ENCODE data around the gene IRAK3.

DNA sequence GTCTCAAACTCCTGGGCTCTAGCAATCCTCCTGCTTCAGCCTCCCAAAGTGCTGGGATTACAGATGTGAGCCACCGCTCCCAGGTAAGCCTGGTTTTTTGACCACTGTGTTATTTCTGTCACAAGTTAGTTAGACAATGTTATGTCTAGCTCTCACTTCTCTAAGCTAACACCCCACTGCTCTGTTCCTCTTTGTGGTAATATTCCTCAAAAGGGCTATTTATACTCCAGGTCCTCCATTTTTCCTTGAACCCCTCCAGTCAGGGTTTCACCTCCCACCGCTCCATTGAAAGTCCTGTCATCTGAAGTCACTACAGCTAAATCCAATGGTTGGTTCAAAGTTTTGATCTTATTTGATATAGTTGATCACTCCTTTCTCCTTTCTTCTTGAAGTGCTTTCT, 5.1 kb downstream of the IRAK3 start:
- TF ChIP-seq, protein P1, sequence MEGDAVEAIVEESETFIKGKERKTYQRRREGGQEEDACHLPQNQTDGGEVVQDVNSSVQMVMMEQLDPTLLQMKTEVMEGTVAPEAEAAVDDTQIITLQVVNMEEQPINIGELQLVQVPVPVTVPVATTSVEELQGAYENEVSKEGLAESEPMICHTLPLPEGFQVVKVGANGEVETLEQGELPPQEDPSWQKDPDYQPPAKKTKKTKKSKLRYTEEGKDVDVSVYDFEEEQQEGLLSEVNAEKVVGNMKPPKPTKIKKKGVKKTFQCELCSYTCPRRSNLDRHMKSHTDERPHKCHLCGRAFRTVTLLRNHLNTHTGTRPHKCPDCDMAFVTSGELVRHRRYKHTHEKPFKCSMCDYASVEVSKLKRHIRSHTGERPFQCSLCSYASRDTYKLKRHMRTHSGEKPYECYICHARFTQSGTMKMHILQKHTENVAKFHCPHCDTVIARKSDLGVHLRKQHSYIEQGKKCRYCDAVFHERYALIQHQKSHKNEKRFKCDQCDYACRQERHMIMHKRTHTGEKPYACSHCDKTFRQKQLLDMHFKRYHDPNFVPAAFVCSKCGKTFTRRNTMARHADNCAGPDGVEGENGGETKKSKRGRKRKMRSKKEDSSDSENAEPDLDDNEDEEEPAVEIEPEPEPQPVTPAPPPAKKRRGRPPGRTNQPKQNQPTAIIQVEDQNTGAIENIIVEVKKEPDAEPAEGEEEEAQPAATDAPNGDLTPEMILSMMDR (IDR thresholded peaks at IDR 0.05) = no peak
- no peak for TF ChIP-seq POLR2A (IDR thresholded peaks at IDR 0.05)
- TF ChIP-seq EP300 (IDR thresholded peaks at IDR 0.05) = no peak
